Right renal cortex interstitium (tissue), 3 donors: ENCODE data around the gene RIT2. TPM values are rescaled to one million over a fixed set of nuclear protein-coding genes. Genes with fewer than 3 reads are reported as not detected.

Experiments used
- DNase-seq, 3 donors: peaks; one replicate each; pipeline ENCODE4 v3.0.0-alpha.2; 2013; ENCODE audit warnings: low read depth in 3 of 3, low spot score in 2 of 3
- polyA plus RNA-seq, 3 donors: library from polyadenylated mRNA; unstranded; fragments of 120-200 nt; gene quantifications; one replicate each; pipeline ENCODE4 v1.2.1, GENCODE V29; 2013; ENCODE audit not compliant: insufficient read length in 3 of 3

RIT2 gene
- polyA plus RNA-seq, 3 donors = not detected

DNA sequence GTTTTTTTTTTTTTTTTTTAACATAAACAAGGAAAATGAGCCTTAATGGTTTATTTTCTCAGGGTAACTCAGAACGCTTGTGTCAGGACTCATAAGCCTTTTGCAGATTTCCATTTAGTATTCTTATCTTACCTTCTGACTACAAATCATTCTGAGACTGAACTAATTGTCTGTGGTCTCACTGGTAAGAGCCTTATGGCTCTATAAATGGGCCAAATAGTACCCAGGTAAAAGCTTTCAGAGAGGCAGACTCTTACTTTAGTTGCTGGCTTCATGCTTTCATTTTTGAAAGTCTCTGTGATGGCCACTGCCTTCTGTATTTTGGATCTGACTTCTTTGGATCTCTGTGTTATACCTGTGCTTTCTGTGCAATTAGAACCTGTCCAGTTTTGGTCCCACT lies 403.4 kb downstream of the RIT2 start:
- no peak for DNase-seq

GRCh38 chr18:42707080-42707479 lies 408.4 kb downstream of the RIT2 start:
- DNase-seq = no peak

DNA sequence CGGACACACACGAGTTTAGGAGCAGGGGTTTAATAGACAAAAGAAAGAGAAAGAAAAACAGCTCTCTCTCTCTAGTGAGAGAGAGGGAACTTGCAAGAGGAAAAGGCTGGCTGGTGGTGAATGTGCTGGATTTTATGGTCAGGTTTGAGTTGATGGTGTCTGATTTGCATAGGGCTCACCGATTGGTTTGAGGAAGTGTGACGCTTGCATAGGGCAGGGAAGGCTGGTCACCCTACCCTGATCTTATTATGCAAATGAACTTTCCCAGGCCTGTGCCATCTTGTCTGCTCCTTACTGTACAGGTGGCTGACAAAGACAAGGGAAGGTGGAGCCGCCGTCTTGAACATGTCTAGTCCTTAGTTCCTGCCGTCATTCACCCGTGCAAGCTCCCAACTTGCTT lies 408.9 kb downstream of the RIT2 start:
- DNase-seq = no peak

DNA sequence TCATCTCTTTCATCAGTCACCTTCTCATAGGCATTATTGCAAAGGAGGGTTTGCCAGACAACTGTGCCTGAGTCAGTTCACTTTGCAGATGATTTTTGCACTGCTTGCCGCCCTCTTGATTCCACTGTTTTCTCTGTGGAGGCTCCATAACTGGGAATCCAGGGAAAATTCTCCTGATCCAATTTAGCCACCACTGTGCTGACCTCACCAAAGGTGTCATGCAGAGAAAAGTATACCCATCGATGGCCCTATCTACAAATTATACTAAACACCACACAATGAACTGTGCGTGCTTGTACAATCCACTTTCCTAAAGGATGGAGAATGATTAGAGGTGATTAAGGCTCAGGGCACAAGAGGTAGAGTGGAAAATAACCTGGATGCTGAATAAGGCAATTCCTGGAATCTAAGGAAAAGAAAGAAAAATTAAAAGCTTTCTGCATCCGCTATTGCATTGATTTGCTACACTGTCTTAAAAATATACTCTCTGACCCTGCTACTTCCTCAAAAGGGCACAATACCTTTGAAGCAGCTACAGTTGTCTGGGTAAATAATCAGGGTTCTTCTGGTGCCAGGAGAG lies 409.4 kb downstream of the RIT2 start:
- no peak for DNase-seq

Other genes starting within 250 kb of the RIT2 start
- 1 to 10 TPM in 1 of 3 donors, under 1 TPM in 2; 0.17 to 1.4 (median 0.65) TPM for gene SYT4, start 161.8 kb upstream of the RIT2 start, polyA plus RNA-seq